K562 (cell line): ENCODE results near the gene BCCIP. TPM values are rescaled to one million over a fixed set of nuclear protein-coding genes. Genes with fewer than 3 reads are reported as not detected.

Source experiments
- BCL6 ChIP-seq: fragments of 250-450 bp; sonication (Bioruptor Pico); IDR thresholded peaks from 2 replicates; pipeline ENCODE4 v1.4.0; 2020
- DIDO1 ChIP-seq: fragments of 450-650 bp; IDR thresholded peaks from 2 replicates; pipeline ENCODE4 v1.6.1; 2016; ENCODE audit warnings: low read depth, missing biosample characterization, missing genetic modification characterization
- FOXJ2 ChIP-seq: fragments of 200-800 bp; sonication (Bioruptor generic); IDR thresholded peaks from 2 replicates; pipeline ENCODE4 v1.6.1; 2016; ENCODE audit warnings: missing genetic modification characterization, missing compliant biosample characterization
- GABPB1 ChIP-seq: sonication (generic); formaldehyde crosslinking; IDR thresholded peaks from 2 replicates; pipeline ENCODE4 v1.8.0; 2022; ENCODE audit warnings: mild to moderate bottlenecking, missing genetic modification reagents
- HCFC1 ChIP-seq: IDR thresholded peaks from 2 replicates; pipeline ENCODE4 v1.6.1; 2012; ENCODE audit warnings: low read depth, low read length, improper control_type of control experiment
- HLTF ChIP-seq: fragments of 450-650 bp; IDR thresholded peaks from 2 replicates; pipeline ENCODE4 v1.6.1; 2016
- KHSRP ChIP-seq: fragments of 450-650 bp; IDR thresholded peaks from 2 replicates; pipeline ENCODE4 v1.6.1; 2017
- MXI1 ChIP-seq: IDR thresholded peaks from 2 replicates; pipeline ENCODE4 v1.6.1; 2011; ENCODE audit warnings: low read depth, mild to moderate bottlenecking, improper control_type of control experiment, low read length
- NR0B1 ChIP-seq: fragments of 450-650 bp; IDR thresholded peaks from one replicate; pipeline ENCODE4 v1.6.1; 2018; ENCODE audit warnings: mild to moderate bottlenecking, moderate library complexity; ENCODE audit not compliant: partially characterized antibody
- NR2C1 ChIP-seq, 2 experiments: fragments of 450-650 bp; IDR thresholded peaks; 2 replicates each; pipeline ENCODE4 v1.6.1; 2017; ENCODE audit warnings: mild to moderate bottlenecking in 2 of 2, antibody characterized with exemption in 1 of 2, inconsistent platforms in 1 of 2, missing compliant biosample characterization in 1 of 2, missing genetic modification characterization in 1 of 2
- NR4A1 ChIP-seq, 2 experiments: fragments of 250-450 bp in 1 of 2; fragments of 450-650 bp in 1 of 2; sonication (Bioruptor Pico) in 1 of 2; IDR thresholded peaks; 2 replicates each; pipeline versions ENCODE4 v1.4.0 to v1.6.1; 2016 to 2020; ENCODE audit warnings: mild to moderate bottlenecking in 2 of 2, missing compliant biosample characterization in 1 of 2, missing genetic modification characterization in 1 of 2, moderate library complexity in 1 of 2
- RB1 ChIP-seq: fragments of 450-650 bp; IDR thresholded peaks from 2 replicates; pipeline ENCODE4 v1.6.1; 2017; ENCODE audit warnings: low read depth, mild to moderate bottlenecking
- SUPT5H ChIP-seq: fragments of 450-650 bp; IDR thresholded peaks from 2 replicates; pipeline ENCODE4 v1.6.1; 2016
- ZBTB26 ChIP-seq: fragments of 450-650 bp; formaldehyde crosslinking; IDR thresholded peaks from 2 replicates; pipeline ENCODE4 v1.4.0; 2022; ENCODE audit warnings: missing genetic modification characterization
- ZNF518B ChIP-seq: fragments of 250-450 bp; sonication (Bioruptor Pico); IDR thresholded peaks from 2 replicates; pipeline ENCODE4 v1.5.0; 2021; ENCODE audit warnings: mild to moderate bottlenecking, moderate library complexity
- polyA plus RNA-seq, 8 experiments: library from polyadenylated mRNA; depleted of rRNA in 4 of 8; stranded (reverse) in 5 of 8; unstranded in 3 of 8; fragments of >200 nt; fragmentation: Nextera tagmentation in 2 of 8; fragmentation: Illumina TruSeq in 1 of 8; extraction: Ambion mirVana in 2 of 8; extraction: Trizol in 1 of 8; gene quantifications; 2 replicates each; pipeline versions ENCODE4 v1.2.1 to v1.2.3, GENCODE V29; 2011 to 2014; ENCODE audit warnings: inconsistent platforms in 1 of 8, missing spikeins in 1 of 8
- total RNA-seq, 7 experiments: library from RNA; depleted of rRNA in 6 of 7; stranded (reverse); fragments of >200 nt in 6 of 7; fragmentation: Illumina TruSeq in 2 of 7; extraction: Trizol in 2 of 7; gene quantifications; 2 replicates each; pipeline versions ENCODE4 v1.2.1 to v1.2.3, GENCODE V29; 2011 to 2021; ENCODE audit warnings: low replicate concordance in 1 of 7
- TF ChIP-seq, protein P1 (sequence below): fragments of 450-650 bp; formaldehyde crosslinking; IDR thresholded peaks from 2 replicates; pipeline ENCODE4 v1.4.0; 2020; ENCODE audit warnings: mild to moderate bottlenecking, mixed read lengths
- TF ChIP-seq, protein P2 (sequence below): fragments of 450-650 bp; formaldehyde crosslinking; conservative IDR thresholded peaks from 2 replicates; pipeline ENCODE4 v1.4.0; 2022; ENCODE audit warnings: mild to moderate bottlenecking, missing genetic modification characterization

Gene BCCIP
- total and polyA plus RNA-seq, 9 of the 15 experiments (the other 6 are each of a cell fraction or from before 2014, with no cell fraction given) = 95.1 to 204 (median 163) TPM

DNA sequence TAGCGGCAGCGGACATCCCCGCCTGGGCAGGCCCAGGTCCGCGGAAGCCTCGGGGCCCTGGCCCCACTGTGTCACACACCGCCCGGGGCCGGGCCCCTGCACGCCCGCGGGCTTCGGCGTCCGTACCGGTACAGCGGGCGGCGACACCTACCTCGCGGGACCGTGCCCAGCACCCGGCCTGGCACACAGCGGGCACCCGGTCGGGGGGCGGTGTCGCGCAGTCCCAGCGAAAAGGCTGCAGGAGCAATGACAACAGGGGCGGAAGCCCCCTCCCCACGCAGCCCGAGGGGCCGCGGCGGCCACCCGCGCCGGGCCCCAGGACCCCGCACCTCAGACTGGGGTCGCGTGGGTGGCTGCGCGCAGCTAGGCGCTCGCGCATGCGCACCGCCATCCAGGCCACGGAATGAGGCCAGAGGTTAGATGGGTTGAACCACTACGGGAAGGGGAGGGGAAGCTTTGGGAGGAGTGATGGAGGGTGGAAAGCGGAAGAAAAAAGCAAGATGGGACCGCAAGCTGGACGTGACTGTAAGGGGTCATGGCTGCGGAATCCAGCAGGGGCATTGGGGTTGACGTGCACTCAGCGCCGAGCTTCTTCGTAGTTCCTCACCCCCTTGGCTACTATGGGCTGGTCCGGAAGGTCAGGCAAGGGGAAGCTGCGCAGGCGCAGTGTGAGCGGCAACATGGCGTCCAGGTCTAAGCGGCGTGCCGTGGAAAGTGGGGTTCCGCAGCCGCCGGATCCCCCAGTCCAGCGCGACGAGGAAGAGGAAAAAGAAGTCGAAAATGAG, at the start of gene BCCIP, which contains the start of gene UROS (continued):
- TF ChIP-seq DIDO1 (tag) (peak; percentile 51; the same call in 1 of the 2 replicates), RB1 (peak; percentile 24; the same call in 1 of the 2 replicates), ZNF518B (CRISPR knock-in tag) (no peak), MXI1 (peak; percentile 64; the same call in 1 of the 2 replicates), BCL6 (no peak), GABPB1 (CRISPR knock-in tag) (peak; percentile 57; the same call in 1 of the 2 replicates), ZBTB26 (CRISPR knock-in tag) (no peak), NR0B1 (no peak), HCFC1 (no peak; the same call in 1 of the 2 replicates), FOXJ2 (tag) (no peak), NR2C1 (IDR thresholded peaks at IDR 0.05) (peak; percentile 98), NR2C1 (tag; IDR thresholded peaks at IDR 0.05) (peak; percentile 98), HLTF (0 out of 2 replicates have a peak, but pooled peaks have one; percentile 37), NR4A1 (CRISPR knock-in tag; IDR thresholded peaks at IDR 0.05) (no peak), NR4A1 (tag; IDR thresholded peaks at IDR 0.05) (no peak), KHSRP (no peak), SUPT5H (peak; percentile 86)
- TF ChIP-seq, protein P1, sequence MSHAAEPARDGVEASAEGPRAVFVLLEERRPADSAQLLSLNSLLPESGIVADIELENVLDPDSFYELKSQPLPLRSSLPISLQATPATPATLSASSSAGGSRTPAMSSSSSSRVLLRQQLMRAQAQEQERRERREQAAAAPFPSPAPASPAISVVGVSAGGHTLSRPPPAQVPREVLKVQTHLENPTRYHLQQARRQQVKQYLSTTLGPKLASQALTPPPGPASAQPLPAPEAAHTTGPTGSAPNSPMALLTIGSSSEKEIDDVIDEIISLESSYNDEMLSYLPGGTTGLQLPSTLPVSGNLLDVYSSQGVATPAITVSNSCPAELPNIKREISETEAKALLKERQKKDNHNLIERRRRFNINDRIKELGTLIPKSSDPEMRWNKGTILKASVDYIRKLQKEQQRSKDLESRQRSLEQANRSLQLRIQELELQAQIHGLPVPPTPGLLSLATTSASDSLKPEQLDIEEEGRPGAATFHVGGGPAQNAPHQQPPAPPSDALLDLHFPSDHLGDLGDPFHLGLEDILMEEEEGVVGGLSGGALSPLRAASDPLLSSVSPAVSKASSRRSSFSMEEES = no peak
- TF ChIP-seq, protein P2, sequence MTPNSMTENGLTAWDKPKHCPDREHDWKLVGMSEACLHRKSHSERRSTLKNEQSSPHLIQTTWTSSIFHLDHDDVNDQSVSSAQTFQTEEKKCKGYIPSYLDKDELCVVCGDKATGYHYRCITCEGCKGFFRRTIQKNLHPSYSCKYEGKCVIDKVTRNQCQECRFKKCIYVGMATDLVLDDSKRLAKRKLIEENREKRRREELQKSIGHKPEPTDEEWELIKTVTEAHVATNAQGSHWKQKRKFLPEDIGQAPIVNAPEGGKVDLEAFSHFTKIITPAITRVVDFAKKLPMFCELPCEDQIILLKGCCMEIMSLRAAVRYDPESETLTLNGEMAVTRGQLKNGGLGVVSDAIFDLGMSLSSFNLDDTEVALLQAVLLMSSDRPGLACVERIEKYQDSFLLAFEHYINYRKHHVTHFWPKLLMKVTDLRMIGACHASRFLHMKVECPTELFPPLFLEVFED (CRISPR knock-in tag) = peak; percentile 79; the same call in 1 of the 2 replicates
